Activated CD4-positive, alpha-beta T cell treated with anti-CD3 and anti-CD28 coated beads for 36 hours (primary cell): ENCODE data around the gene NCOA1. TPM values are rescaled to one million over a fixed set of nuclear protein-coding genes. Genes with fewer than 3 reads are reported as not detected.
A peak's percentile ranks its signal among the peaks of the same experiment; 100 is the strongest.

Experiments
- ATAC-seq: fragments of 200-7000 bp; cut with Tn5 transposase; one replicate; pipeline ENCODE4 v1.10.0; 2021; ENCODE audit warnings: mild to moderate bottlenecking, moderate library complexity
- CTCF ChIA-PET: fragments of 350-600 bp; sonication (Branson Sonifier 250); formaldehyde crosslinking; loops from one replicate; lab custom pipeline; 2021; ENCODE audit warnings: antibody characterized with exemption; lab: Charles Lee
- POLR2A ChIA-PET: fragments of 350-600 bp; sonication (Branson Sonifier 250); formaldehyde crosslinking; loops from one replicate; lab custom pipeline; 2021; ENCODE audit warnings: antibody characterized with exemption, inconsistent platforms; lab: Charles Lee
- DNase-seq: peaks from one replicate; pipeline ENCODE4 v3.0.0-alpha.2; 2020
- H3K27ac Mint-ChIP-seq: one replicate; pipeline ENCODE4 v1.8.0; 2021; ENCODE audit warnings: mixed read lengths
- H3K27me3 Mint-ChIP-seq: one replicate; pipeline ENCODE4 v1.8.0; 2021; ENCODE audit warnings: mixed read lengths
- H3K36me3 Mint-ChIP-seq: one replicate; pipeline ENCODE4 v1.8.0; 2021; ENCODE audit warnings: low read depth, mixed read lengths
- H3K4me1 Mint-ChIP-seq: one replicate; pipeline ENCODE4 v1.8.0; 2021; ENCODE audit warnings: mixed read lengths
- H3K4me3 Mint-ChIP-seq: one replicate; pipeline ENCODE4 v1.8.0; 2021; ENCODE audit warnings: mild to moderate bottlenecking, moderate library complexity, mixed read lengths
- H3K9me3 Mint-ChIP-seq: one replicate; pipeline ENCODE4 v1.8.0; 2021; ENCODE audit warnings: low read depth, mixed read lengths
- intact Hi-C, 2 experiments: fragments of 100-400 bp; cut with DNase I in 1 of 2; cut with micrococcal nuclease in 1 of 2; formaldehyde crosslinking; loops; one replicate each; pipeline versions ENCODE4 v1.14.2 to v1.15.1; 2022 to 2024; cut with DNase I, micrococcal nuclease
- total RNA-seq, 2 experiments: library from RNA; stranded (reverse); gene quantifications; one replicate each; pipeline ENCODE4 v1.2.3, GENCODE V29; 2021

Gene NCOA1
- total RNA-seq, 2 experiments from 2014 or later, result 20.6 to 29.3 TPM

DNA sequence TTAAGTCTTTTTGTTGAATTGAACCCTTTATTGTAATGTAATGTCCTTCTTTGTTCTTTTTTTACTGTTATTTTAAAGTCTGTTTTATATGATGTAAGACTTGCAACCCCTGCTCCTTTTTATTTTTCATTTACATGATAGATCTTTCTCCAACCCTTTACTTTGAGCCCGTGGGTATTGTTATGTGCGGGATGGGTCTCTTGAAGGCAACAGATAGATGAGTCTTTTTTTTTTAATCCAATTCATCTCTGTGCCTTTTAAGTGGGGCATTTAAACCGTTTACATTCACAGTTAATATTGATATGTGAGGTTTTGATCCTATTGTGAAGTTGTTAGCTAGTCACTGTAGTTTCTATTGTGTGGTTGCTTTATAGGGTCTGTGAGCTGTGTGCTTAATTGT is 120.6 kb downstream of the NCOA1 start:
- ATAC-seq (no peak), DNase-seq (no peak)
- Mint-ChIP-seq H3K36me3 (peaks cover 34% of the 10 kb centered on the region), H3K4me3 (no peak overlapping the region), H3K4me1 (peaks cover 21% of the 10 kb centered on the region), H3K27ac (no peak overlapping the region), H3K27me3 (no peaks in the 10 kb centered on the region), H3K9me3 (peaks cover 17% of the 10 kb centered on the region)
- intact Hi-C loops, result loop anchor here in 1 of 2 experiments (2.0 to 5.0 kb wide), 2 partner anchors 181 to 213 kb away; partner anchors contain the start of genes CENPO and PTRHD1
- ChIA-PET CTCF (interaction anchor here (1.0 to 2.4 kb wide), 3 partner anchors 12 to 33 kb away, joined by 3 to 8 read pairs (median 3); no protein-coding TSS in a partner anchor), POLR2A (no interaction called here)

DNA sequence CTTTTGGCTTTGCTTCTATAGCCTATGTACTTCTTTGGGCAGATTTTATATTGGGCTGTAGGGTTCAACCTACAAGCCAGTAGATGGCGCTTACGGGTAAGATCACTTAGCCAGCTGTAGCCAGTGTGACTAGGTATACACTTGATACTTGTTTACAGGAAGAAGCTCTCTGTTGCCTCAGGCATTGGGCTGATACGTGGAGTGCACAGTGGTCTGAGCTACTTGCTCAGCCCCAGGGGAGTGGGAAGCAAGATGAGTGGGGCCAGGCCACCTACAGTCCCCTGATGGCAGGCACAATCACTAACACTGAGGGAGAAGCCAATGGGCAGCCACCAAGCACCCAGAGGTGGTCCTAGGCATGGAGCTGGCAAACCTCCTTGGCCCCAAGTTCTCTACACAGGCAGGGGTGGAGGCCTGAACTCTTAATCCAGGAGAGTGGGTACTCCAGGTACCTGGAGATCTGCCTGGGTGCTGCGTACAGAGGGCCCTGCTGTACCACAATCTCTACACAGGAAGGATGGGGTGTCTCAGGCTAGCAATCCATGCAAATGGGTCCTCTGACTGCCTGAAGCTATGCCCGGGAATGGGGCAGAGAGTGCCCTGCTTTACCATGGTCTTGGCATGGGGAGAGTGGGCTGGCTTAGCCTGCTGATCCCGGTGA is 122.2 kb downstream of the NCOA1 start:
- H3K9me3 Mint-ChIP-seq, result peaks cover 15% of the 10 kb centered on the region
- no peak overlapping the region for H3K4me3 Mint-ChIP-seq
- peaks cover 26% of the 10 kb centered on the region for H3K36me3 Mint-ChIP-seq
- ChIA-PET POLR2A (no interaction called here), CTCF (interaction anchor here (0.8 to 2.4 kb wide), 6 partner anchors 18 to 203 kb away, joined by 3 to 8 read pairs (median 4); no protein-coding TSS in a partner anchor)
- peaks cover 21% of the 10 kb centered on the region for H3K4me1 Mint-ChIP-seq
- DNase-seq, result peak; percentile 37
- ATAC-seq, result peak; percentile 94
- peak overlapping the region; percentile 72 for H3K27ac Mint-ChIP-seq
- intact Hi-C loops, result loop anchor here in 1 of 2 experiments (2.0 to 5.0 kb wide), 2 partner anchors 179 to 212 kb away; partner anchors contain the start of genes CENPO and PTRHD1
- no peaks in the 10 kb centered on the region for H3K27me3 Mint-ChIP-seq

DNA sequence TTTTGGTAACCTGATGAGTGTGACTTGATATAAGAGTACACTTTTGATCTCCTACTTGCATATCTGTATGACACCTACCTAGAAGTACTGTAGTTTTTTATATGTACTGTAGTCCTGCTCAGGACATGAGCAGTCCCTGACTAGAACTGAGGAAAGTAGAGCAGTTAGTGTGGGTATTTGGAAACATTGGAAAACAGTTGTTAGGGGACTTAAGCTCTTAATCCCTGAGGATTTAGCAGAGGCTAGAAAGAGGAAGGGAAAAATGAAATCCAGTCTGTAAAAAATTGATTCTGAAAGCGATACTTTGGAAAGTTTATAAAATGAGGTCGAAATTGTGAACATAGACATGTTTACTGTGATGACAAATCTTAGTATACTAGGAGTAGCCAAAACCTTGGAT is 125.6 kb downstream of the NCOA1 start:
- DNase-seq, result no peak
- Mint-ChIP-seq H3K36me3 (peaks cover 16% of the 10 kb centered on the region), H3K9me3 (peaks cover 6% of the 10 kb centered on the region), H3K27me3 (no peaks in the 10 kb centered on the region), H3K27ac (no peak overlapping the region), H3K4me3 (no peak overlapping the region), H3K4me1 (peaks cover 24% of the 10 kb centered on the region)
- CTCF ChIA-PET, result no interaction called here
- no peak for ATAC-seq
- intact Hi-C loops, result no loop called here
- POLR2A ChIA-PET, result no interaction called here

DNA sequence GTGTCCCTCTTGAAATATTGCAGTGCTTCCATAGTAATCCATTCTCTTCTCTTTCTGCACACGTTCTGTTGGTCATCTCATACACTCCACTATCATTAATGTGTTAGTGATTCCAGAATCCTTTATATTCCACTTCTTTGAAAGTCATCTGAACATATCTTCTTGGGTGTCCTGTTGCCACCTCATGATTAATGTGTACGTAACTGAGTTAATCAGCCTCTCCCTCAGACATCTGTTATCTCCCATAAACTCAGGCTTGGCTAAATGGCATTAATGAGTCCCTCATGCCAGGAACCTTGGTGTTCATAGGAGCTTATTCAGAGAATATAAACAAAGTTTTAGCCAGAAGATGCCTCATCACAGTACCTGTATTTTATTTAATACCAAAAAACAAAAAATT is 126.4 kb downstream of the NCOA1 start:
- DNase-seq (no peak), ATAC-seq (no peak)
- no peak overlapping the region for H3K27ac Mint-ChIP-seq
- ChIA-PET POLR2A (no interaction called here), CTCF (interaction anchor here (0.7 kb wide), 1 partner anchor 177 kb away, joined by 3 read pairs; no protein-coding TSS in a partner anchor)
- H3K27me3 Mint-ChIP-seq, result no peaks in the 10 kb centered on the region
- intact Hi-C loops, result no loop called here
- H3K4me3 Mint-ChIP-seq, result no peak overlapping the region
- H3K9me3 Mint-ChIP-seq, result peaks cover 1% of the 10 kb centered on the region
- H3K4me1 Mint-ChIP-seq, result peaks cover 27% of the 10 kb centered on the region
- H3K36me3 Mint-ChIP-seq, result peaks cover 7% of the 10 kb centered on the region

DNA sequence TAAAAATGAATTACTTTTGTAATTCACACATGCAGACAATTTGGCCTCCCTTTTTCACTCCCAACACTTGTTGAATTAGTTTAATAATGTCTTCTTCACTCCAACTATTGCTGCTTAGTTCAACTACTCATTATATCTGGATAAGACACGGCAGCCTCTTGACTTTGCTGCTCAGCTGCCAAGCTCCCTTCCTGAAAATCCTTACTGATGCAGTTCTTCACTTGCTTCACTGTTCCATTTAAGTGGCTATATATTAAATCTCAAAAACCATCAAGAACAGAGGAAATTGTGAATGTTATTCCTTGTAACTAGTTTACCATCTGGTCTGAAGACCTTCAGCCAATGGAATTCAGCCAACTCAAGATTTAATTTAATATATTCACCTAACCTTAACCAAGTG is 127.1 kb downstream of the NCOA1 start:
- H3K27me3 Mint-ChIP-seq, result no peaks in the 10 kb centered on the region
- H3K27ac Mint-ChIP-seq, result no peak overlapping the region
- ChIA-PET POLR2A (no interaction called here), CTCF (no interaction called here)
- no peak for DNase-seq
- H3K4me3 Mint-ChIP-seq, result no peak overlapping the region
- ATAC-seq, result no peak
- no peaks in the 10 kb centered on the region for H3K9me3 Mint-ChIP-seq
- peaks cover 28% of the 10 kb centered on the region for H3K4me1 Mint-ChIP-seq
- peaks cover 3% of the 10 kb centered on the region for H3K36me3 Mint-ChIP-seq
- intact Hi-C loops, result no loop called here

DNA sequence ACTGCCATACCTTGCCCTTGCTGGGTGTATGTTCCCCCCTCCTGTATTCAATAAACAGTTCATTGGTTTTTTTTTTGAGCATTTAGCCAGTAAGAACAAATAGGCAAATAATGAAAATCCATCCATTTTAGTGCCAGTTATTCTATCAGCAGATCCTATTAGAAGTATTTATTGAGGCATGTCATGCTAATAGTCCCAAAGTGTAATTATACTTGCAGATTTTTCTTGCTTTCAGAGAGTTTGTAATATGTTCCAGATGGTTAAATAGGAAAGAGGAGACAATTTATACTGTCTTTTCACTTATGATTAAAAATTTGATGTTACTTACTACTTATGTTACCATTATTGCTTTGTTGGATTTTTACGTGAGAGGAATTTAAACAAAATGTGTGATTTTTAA is 127.6 kb downstream of the NCOA1 start:
- H3K27ac Mint-ChIP-seq, result no peak overlapping the region
- intact Hi-C loops, result no loop called here
- H3K4me1 Mint-ChIP-seq, result peaks cover 28% of the 10 kb centered on the region
- ChIA-PET POLR2A (no interaction called here), CTCF (no interaction called here)
- no peak for DNase-seq
- H3K4me3 Mint-ChIP-seq, result no peak overlapping the region
- peaks cover 2% of the 10 kb centered on the region for H3K36me3 Mint-ChIP-seq
- ATAC-seq, result no peak
- H3K27me3 Mint-ChIP-seq, result no peaks in the 10 kb centered on the region
- no peaks in the 10 kb centered on the region for H3K9me3 Mint-ChIP-seq

DNA sequence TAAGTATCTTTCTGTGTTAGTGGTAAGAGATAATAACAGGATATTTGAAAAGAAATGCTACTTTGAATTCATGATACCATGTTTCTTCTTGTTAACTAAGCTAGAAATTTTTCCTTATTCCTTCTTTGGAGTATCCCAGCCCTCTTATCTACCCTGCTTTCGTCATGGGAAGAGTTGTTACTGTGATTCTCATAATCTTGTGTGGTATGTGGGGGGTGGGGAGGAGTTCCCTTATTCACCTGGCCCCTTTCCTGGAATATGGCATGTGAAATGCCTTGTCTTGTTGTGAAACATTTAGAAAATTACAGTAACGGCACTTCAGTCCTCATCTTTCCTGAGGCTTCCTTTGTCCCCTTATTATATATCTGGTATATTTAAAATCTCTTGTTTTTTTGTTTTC is 129.9 kb downstream of the NCOA1 start:
- H3K9me3 Mint-ChIP-seq, result no peaks in the 10 kb centered on the region
- H3K27me3 Mint-ChIP-seq, result no peaks in the 10 kb centered on the region
- peaks cover 2% of the 10 kb centered on the region for H3K36me3 Mint-ChIP-seq
- no peak overlapping the region for H3K4me3 Mint-ChIP-seq
- ATAC-seq, result no peak
- no peak for DNase-seq
- intact Hi-C loops, result no loop called here
- ChIA-PET CTCF (interaction anchor here (0.6 to 1.3 kb wide), 3 partner anchors 19 to 106 kb away, joined by 3 read pairs; no protein-coding TSS in a partner anchor), POLR2A (no interaction called here)
- peaks cover 31% of the 10 kb centered on the region for H3K4me1 Mint-ChIP-seq
- H3K27ac Mint-ChIP-seq, result no peak overlapping the region

DNA sequence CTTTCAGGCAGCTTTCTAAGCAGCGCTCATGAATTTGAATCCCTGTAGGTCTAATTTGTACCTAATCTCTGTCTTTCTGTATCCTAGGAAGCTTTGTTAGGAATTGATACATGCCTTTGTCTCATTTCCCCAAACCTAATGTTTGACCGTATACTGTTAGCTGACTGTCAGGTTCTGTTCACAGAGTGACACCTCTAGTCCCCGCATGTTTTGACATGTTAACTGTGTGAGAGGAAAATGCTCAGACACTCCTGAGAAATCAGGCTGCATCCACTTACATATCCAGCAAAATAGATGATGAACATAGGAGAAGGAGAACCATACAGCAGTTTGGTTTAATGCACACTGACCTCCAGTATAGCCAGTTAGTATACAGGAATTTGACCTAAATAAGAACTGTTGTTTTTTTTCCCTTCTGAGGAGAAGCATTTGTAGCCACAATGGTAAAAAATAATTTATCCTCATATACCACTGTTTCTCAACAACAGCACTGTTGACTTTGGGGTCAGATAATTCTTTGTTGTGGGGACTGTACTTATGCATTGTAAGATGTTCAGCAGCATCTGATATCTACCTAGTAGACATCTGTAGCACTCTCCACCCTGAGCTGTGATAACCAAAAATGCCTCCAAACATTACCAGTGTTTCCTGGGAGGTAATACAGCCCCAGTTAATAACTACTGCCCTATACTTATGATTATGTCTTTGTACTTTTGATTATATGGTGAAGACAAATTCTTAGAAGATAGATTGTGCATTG is 130.9 kb downstream of the NCOA1 start:
- Mint-ChIP-seq H3K27me3 (no peaks in the 10 kb centered on the region), H3K9me3 (no peaks in the 10 kb centered on the region), H3K4me3 (no peak overlapping the region), H3K4me1 (peaks cover 37% of the 10 kb centered on the region), H3K36me3 (peaks cover 2% of the 10 kb centered on the region), H3K27ac (no peak overlapping the region)
- POLR2A ChIA-PET, result no interaction called here
- no peak for ATAC-seq
- no peak for DNase-seq
- intact Hi-C loops, result no loop called here
- CTCF ChIA-PET, result interaction anchor here (1.1 kb wide), 1 partner anchor 107 kb away, joined by 3 read pairs; no protein-coding TSS in a partner anchor

DNA sequence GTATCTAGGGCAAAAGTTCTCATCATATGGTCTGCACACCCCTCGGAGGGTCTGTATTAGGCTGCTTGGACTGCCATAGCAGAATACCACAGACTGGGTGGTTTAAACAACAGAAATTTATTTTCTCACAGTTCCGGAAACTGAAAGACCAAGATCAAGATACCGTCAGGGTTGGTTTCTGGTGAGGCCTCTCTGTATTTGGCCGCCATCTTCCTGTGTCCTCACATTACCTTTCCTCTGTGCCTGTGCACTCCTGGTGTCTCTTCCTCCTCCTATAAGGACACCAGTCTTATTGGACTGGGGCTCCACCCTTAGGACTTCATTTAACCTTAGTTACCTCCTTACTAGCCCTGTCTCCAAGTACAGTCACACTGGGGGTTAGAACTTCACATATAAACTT is 132.5 kb downstream of the NCOA1 start:
- intact Hi-C loops, result no loop called here
- ATAC-seq (no peak), DNase-seq (no peak)
- Mint-ChIP-seq H3K9me3 (no peaks in the 10 kb centered on the region), H3K27ac (no peak overlapping the region), H3K36me3 (peaks cover 1% of the 10 kb centered on the region), H3K27me3 (no peaks in the 10 kb centered on the region), H3K4me3 (no peak overlapping the region), H3K4me1 (peaks cover 37% of the 10 kb centered on the region)
- ChIA-PET CTCF (interaction anchor here (0.5 kb wide), 1 partner anchor 386 kb away, joined by 3 read pairs; no protein-coding TSS in a partner anchor), POLR2A (no interaction called here)

DNA sequence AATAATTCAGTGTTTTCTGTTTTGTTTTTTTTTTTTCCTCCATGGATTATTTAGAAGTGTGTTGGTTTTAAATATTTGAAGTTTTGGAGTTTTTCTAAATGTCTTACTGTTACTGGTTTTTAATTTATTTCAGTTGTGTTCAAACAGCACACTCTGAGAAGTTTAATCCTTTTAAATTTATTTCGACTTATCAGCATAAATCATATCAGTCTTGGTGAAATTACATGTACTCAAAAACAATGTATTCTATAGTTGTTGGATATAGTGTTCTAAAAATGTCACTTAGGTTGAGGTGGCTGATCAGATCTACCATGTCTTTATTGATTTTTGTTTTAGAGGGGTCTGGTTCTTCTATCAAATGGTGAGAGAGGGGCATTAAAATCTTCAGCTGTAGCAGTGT is 134.7 kb downstream of the NCOA1 start:
- no peaks in the 10 kb centered on the region for H3K27me3 Mint-ChIP-seq

DNA sequence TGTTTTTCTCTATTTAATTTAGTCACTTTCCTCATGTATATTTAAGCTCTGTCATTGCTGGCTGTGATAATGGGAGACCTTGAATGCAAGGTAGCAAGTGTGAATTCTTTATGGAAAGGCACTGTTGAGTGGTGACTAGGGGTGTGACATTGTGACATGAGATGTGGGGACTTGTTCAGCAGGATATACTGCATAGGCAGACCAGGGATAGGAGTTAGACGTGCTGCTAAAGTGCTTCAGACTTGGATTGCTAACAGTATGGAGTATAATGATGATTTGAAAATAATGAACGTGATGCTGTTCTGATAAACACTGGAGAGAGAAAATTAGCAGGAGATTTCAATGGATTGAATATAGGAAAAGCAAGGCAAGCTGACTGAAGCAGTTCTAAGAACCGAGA is 135.1 kb downstream of the NCOA1 start:
- no peak for ATAC-seq
- CTCF ChIA-PET, result interaction anchor here (0.8 kb wide), 1 partner anchor 110 kb away, joined by 3 read pairs; no protein-coding TSS in a partner anchor

More for the DNA sequence above, 134.7 kb downstream of the NCOA1 start:
- intact Hi-C loops, result no loop called here
- no peaks in the 10 kb centered on the region for H3K36me3 Mint-ChIP-seq
- H3K27ac Mint-ChIP-seq, result no peak overlapping the region
- no peak for DNase-seq
- H3K9me3 Mint-ChIP-seq, result no peaks in the 10 kb centered on the region
- peaks cover 37% of the 10 kb centered on the region for H3K4me1 Mint-ChIP-seq
- no peak overlapping the region for H3K4me3 Mint-ChIP-seq
- no peak for ATAC-seq
- ChIA-PET CTCF (interaction anchor here (0.8 kb wide), 1 partner anchor 110 kb away, joined by 3 read pairs; no protein-coding TSS in a partner anchor), POLR2A (interaction anchor here (0.6 kb wide), 1 partner anchor 48 kb away, joined by 3 read pairs; no protein-coding TSS in a partner anchor)

More for the DNA sequence above, 135.1 kb downstream of the NCOA1 start:
- intact Hi-C loops, result no loop called here
- no peak overlapping the region for H3K4me3 Mint-ChIP-seq
- POLR2A ChIA-PET, result interaction anchor here (0.6 kb wide), 1 partner anchor 48 kb away, joined by 3 read pairs; no protein-coding TSS in a partner anchor
- H3K27ac Mint-ChIP-seq, result no peak overlapping the region
- no peak for DNase-seq
- no peaks in the 10 kb centered on the region for H3K9me3 Mint-ChIP-seq
- H3K4me1 Mint-ChIP-seq, result peaks cover 35% of the 10 kb centered on the region
- no peaks in the 10 kb centered on the region for H3K36me3 Mint-ChIP-seq
- H3K27me3 Mint-ChIP-seq, result no peaks in the 10 kb centered on the region
